IMR-90 (cell line): ENCODE data around the gene NDUFB10. TPM values are rescaled to one million over a fixed set of nuclear protein-coding genes. Genes with fewer than 3 reads are reported as not detected.
A peak's percentile ranks its signal among the peaks of the same experiment; 100 is the strongest.

ENCODE experiments used
- ATAC-seq: fragments of 200-7000 bp; cut with Tn5 transposase; 2 replicates; pipeline ENCODE4 v1.9.1; 2020; ENCODE audit warnings: low read depth, mild to moderate bottlenecking, moderate library complexity
- BruUV-seq: library from RNA; stranded (reverse); fragments of 400-500 nt; replicated peaks from 2 replicates; lab custom pipeline; 2021; lab: Mats Ljungman, UMichigan
- CTCF ChIA-PET: fragments of 300-600 bp; formaldehyde crosslinking; extraction: SDS; loops from one replicate; lab custom pipeline; 2021; ENCODE audit warnings: antibody characterized with exemption; lab: Yijun Ruan, JAX
- POLR2A ChIA-PET: fragments of 300-600 bp; sonication (Branson Sonifier 250); formaldehyde crosslinking; loops from one replicate; lab custom pipeline; 2022; ENCODE audit warnings: antibody characterized with exemption; ENCODE audit not compliant: unreplicated experiment; lab: Charles Lee
- DNase-seq: peaks from one replicate; pipeline ENCODE4 v3.0.0; 2013
- H2AFZ ChIP-seq: replicated peaks from 2 replicates; pipeline ENCODE3; 2013; ENCODE audit warnings: low read length, mild to moderate bottlenecking; ENCODE audit not compliant: poor library complexity
- H2AK5ac ChIP-seq: 2 replicates; pipeline ENCODE4 v1.6.1; 2013; ENCODE audit warnings: low read depth, low read length, inconsistent platforms
- H2AK9ac ChIP-seq: replicated peaks from 2 replicates; pipeline ENCODE3; 2013; ENCODE audit warnings: mild to moderate bottlenecking, low read depth, low read length, moderate library complexity; ENCODE audit not compliant: poor library complexity
- H2BK120ac ChIP-seq: 2 replicates; pipeline ENCODE4 v1.6.1; 2013; ENCODE audit warnings: low read depth, low read length, inconsistent platforms
- H2BK15ac ChIP-seq: 3 replicates; pipeline ENCODE4 v1.6.1; 2013; ENCODE audit warnings: low read depth, low read length, inconsistent platforms
- H2BK20ac ChIP-seq: 2 replicates; pipeline ENCODE4 v1.6.1; 2013; ENCODE audit warnings: low read depth, mild to moderate bottlenecking, inconsistent platforms, low read length, moderate library complexity
- H2BK5ac ChIP-seq: 2 replicates; pipeline ENCODE4 v1.6.1; 2013; ENCODE audit warnings: mild to moderate bottlenecking, low read depth, low read length, inconsistent platforms; ENCODE audit not compliant: poor library complexity, severe bottlenecking
- H3K14ac ChIP-seq: replicated peaks from 2 replicates; pipeline ENCODE4 v1.6.1; 2013; ENCODE audit warnings: low read depth, low read length, inconsistent platforms
- H3K18ac ChIP-seq: 2 replicates; pipeline ENCODE4 v1.6.1; 2013; ENCODE audit warnings: low read depth, low read length, control low read depth
- H3K23ac ChIP-seq: 2 replicates; pipeline ENCODE4 v1.6.1; 2013; ENCODE audit warnings: low read depth, low read length, inconsistent platforms
- H3K27ac ChIP-seq: 2 replicates; pipeline ENCODE4 v1.5.1; 2013; ENCODE audit warnings: mild to moderate bottlenecking, control low read depth, low read length; ENCODE audit not compliant: insufficient read depth
- H3K27me3 ChIP-seq: 2 replicates; pipeline ENCODE4 v1.6.1; 2013; ENCODE audit warnings: low read length; ENCODE audit not compliant: control insufficient read depth, insufficient read depth
- H3K36me3 ChIP-seq: 2 replicates; pipeline ENCODE4 v1.6.1; 2013; ENCODE audit warnings: low read length, mixed read lengths; ENCODE audit not compliant: control insufficient read depth, insufficient read depth
- H3K4ac ChIP-seq: 2 replicates; pipeline ENCODE4 v1.6.1; 2013; ENCODE audit warnings: low read depth, low read length, inconsistent platforms
- H3K4me1 ChIP-seq: 2 replicates; pipeline ENCODE4 v1.6.1; 2013; ENCODE audit warnings: low read length, mixed read lengths; ENCODE audit not compliant: control insufficient read depth, insufficient read depth
- H3K4me2 ChIP-seq: 2 replicates; pipeline ENCODE4 v1.6.1; 2013; ENCODE audit warnings: low read depth, mild to moderate bottlenecking, control low read depth, low read length, moderate library complexity
- H3K4me3 ChIP-seq: 2 replicates; pipeline ENCODE4 v1.5.1; 2013; ENCODE audit warnings: low read depth, mild to moderate bottlenecking, control low read depth, low read length, moderate library complexity; ENCODE audit not compliant: insufficient read depth
- H3K56ac ChIP-seq: 2 replicates; pipeline ENCODE4 v1.6.1; 2013; ENCODE audit warnings: low read length, inconsistent platforms; ENCODE audit not compliant: insufficient read depth; ENCODE audit errors: extremely low read depth
- H3K79me1 ChIP-seq, 2 experiments: 2 replicates each; pipeline ENCODE4 v1.6.1; 2013; ENCODE audit warnings: low read length in 2 of 2, inconsistent platforms in 1 of 2, low read depth in 1 of 2
- H3K9ac ChIP-seq: 2 replicates; pipeline ENCODE4 v1.6.1; 2013; ENCODE audit warnings: low read depth, low read length, control low read depth
- H3K9me1 ChIP-seq: 2 replicates; pipeline ENCODE4 v1.6.1; 2013; ENCODE audit warnings: low read length, inconsistent platforms; ENCODE audit not compliant: insufficient read depth
- H3K9me3 ChIP-seq: 2 replicates; pipeline ENCODE4 v1.6.1; 2013; ENCODE audit warnings: low read length; ENCODE audit not compliant: control insufficient read depth, insufficient read depth
- H4K20me1 ChIP-seq: 2 replicates; pipeline ENCODE4 v1.6.1; 2013; ENCODE audit warnings: low read length, inconsistent platforms; ENCODE audit not compliant: insufficient read depth
- H4K5ac ChIP-seq: 2 replicates; pipeline ENCODE4 v1.6.1; 2013; ENCODE audit warnings: mild to moderate bottlenecking, low read depth, low read length, control low read depth
- H4K8ac ChIP-seq, 2 experiments: 2 replicates each; pipeline ENCODE4 v1.6.1; 2013; ENCODE audit warnings: low read depth in 2 of 2, low read length in 2 of 2, control low read depth in 1 of 2, inconsistent platforms in 1 of 2
- H4K91ac ChIP-seq: 2 replicates; pipeline ENCODE4 v1.6.1; 2013; ENCODE audit warnings: low read depth, low read length, inconsistent platforms; ENCODE audit not compliant: insufficient read depth
- CEBPB ChIP-seq: IDR thresholded peaks from 2 replicates; pipeline ENCODE4 v1.6.1; 2012; ENCODE audit warnings: low read depth, low read length, improper control_type of control experiment
- CHD1 ChIP-seq: IDR thresholded peaks from 2 replicates; pipeline ENCODE4 v1.6.1; 2012; ENCODE audit warnings: low read depth, low read length, improper control_type of control experiment
- ELK1 ChIP-seq: fragments of 150-350 bp; IDR thresholded peaks from 2 replicates; pipeline ENCODE4 v1.6.1; 2016; ENCODE audit warnings: low read depth, mild to moderate bottlenecking, low read length, moderate library complexity, borderline replicate concordance
- FOS ChIP-seq: fragments of 150-350 bp; IDR thresholded peaks from 2 replicates; pipeline ENCODE4 v1.6.1; 2016; ENCODE audit warnings: low read depth, low read length
- MAFK ChIP-seq: IDR thresholded peaks from 2 replicates; pipeline ENCODE4 v1.6.1; 2012; ENCODE audit warnings: low read depth, low read length, improper control_type of control experiment
- NFE2L2 ChIP-seq: fragments of 150-350 bp; IDR thresholded peaks from 2 replicates; pipeline ENCODE4 v1.6.1; 2016; ENCODE audit warnings: low read depth, mild to moderate bottlenecking, low read length
- POLR2A ChIP-seq: IDR thresholded peaks from 2 replicates; pipeline ENCODE4 v1.6.1; 2012; ENCODE audit warnings: mild to moderate bottlenecking, low read depth, low read length
- RAD21 ChIP-seq: IDR thresholded peaks from 2 replicates; pipeline ENCODE4 v1.6.1; 2012; ENCODE audit warnings: low read length, improper control_type of control experiment
- SMC3 ChIP-seq: fragments of 150-350 bp; IDR thresholded peaks from 2 replicates; pipeline ENCODE4 v1.6.1; 2016; ENCODE audit warnings: low read depth, mild to moderate bottlenecking, antibody characterized with exemption, low read length, moderate library complexity
- USF2 ChIP-seq: fragments of 150-350 bp; IDR thresholded peaks from 2 replicates; pipeline ENCODE4 v1.6.1; 2017; ENCODE audit warnings: mild to moderate bottlenecking, antibody characterized with exemption, low read length, low read depth
- WGBS, 2 experiments: methylation state at CpG; one replicate each; pipeline versions ENCODE4 v1.1.5 to v1.1.7; 2013; ENCODE audit warnings: missing lambda C conversion rate in 2 of 2; ENCODE audit not compliant: insufficient read length in 1 of 2; ENCODE audit errors: extremely low coverage in 2 of 2; 5-methylcytosine and 5-hydroxymethylcytosine counted together
- dilution Hi-C: fragments of 300-500 bp; cut with HindIII; formaldehyde crosslinking; loops from one replicate; pipeline ENCODE4 v1.14.3; 2018; ENCODE audit warnings: low sequenced_read_pairs; ENCODE audit not compliant: unreplicated experiment
- in situ Hi-C: fragments of 300-500 bp; cut with MboI; formaldehyde crosslinking; loops from 3 replicates; pipeline ENCODE4 v1.14.3; 2019; ENCODE audit warnings: low sequenced_read_pairs, inconsistent platforms, mixed read lengths
- intact Hi-C: fragments of 100-400 bp; cut with micrococcal nuclease; formaldehyde crosslinking; loops from 2 replicates; pipeline ENCODE4 v1.10.0; 2022
- polyA plus RNA-seq, 3 experiments: library from polyadenylated mRNA; depleted of rRNA; stranded (reverse); fragments of >200 nt; gene quantifications; 2 replicates each; pipeline ENCODE4 v1.2.3, GENCODE V29; 2012; ENCODE audit warnings: low replicate concordance in 1 of 3
- total RNA-seq: library from RNA; depleted of rRNA; stranded (reverse); fragments of >200 nt; gene quantifications from 2 replicates; pipeline ENCODE4 v1.2.3, GENCODE V29; 2012

NDUFB10 gene
- total and polyA plus RNA-seq, 2 of the 4 experiments (the other 2 are of a cell fraction) = 189 to 220 TPM

GRCh38 chr16:1976951-1977874 lies 17.9 kb downstream of the NDUFB10 start:
- H2BK120ac ChIP-seq = no peak overlapping the region
- H2AFZ ChIP-seq = no peak overlapping the region
- TSS peak; percentile 38 for BruUV-seq
- H4K20me1 ChIP-seq = no peaks in the 10 kb centered on the region; the same call in 1 of the 2 replicates
- dilution Hi-C loops = no loop called here
- ChIA-PET POLR2A (no interaction called here), CTCF (no interaction called here)
- in situ Hi-C loops = no loop called here
- no peak overlapping the region for H3K4me3 ChIP-seq
- H3K36me3 ChIP-seq = peaks cover 48% of the 10 kb centered on the region
- H3K56ac ChIP-seq = no peak overlapping the region
- H3K9me3 ChIP-seq = no peaks in the 10 kb centered on the region
- no peak overlapping the region for H4K91ac ChIP-seq
- no peak overlapping the region for H3K4ac ChIP-seq
- no peak overlapping the region for H3K9ac ChIP-seq
- H3K9me1 ChIP-seq = no peaks in the 10 kb centered on the region
- no peak overlapping the region for H2BK5ac ChIP-seq
- no peak overlapping the region for H4K5ac ChIP-seq
- no peak overlapping the region for H2BK20ac ChIP-seq
- no peak overlapping the region for H2AK9ac ChIP-seq
- no peak overlapping the region for H2AK5ac ChIP-seq
- 94% methylated on average over 16 of the region's 33 CpGs; no CpG with 5 or more reads in 1 of the 2 experiments for WGBS, 2 experiments
- no peak for ATAC-seq
- no peak overlapping the region for H3K27ac ChIP-seq
- peaks cover 3% of the 10 kb centered on the region; the same call in 1 of the 2 replicates for H3K4me1 ChIP-seq
- intact Hi-C loops = no loop called here
- no peak overlapping the region for H4K8ac ChIP-seq
- no peak overlapping the region for H3K4me2 ChIP-seq
- H3K14ac ChIP-seq = no peak overlapping the region
- TF ChIP-seq RAD21 = no peak
- TF ChIP-seq CHD1 = no peak
- TF ChIP-seq MAFK = no peak
- no peak for TF ChIP-seq SMC3
- no peak for TF ChIP-seq CEBPB
- no peak for TF ChIP-seq FOS
- no peak for TF ChIP-seq USF2
- no peak for TF ChIP-seq NFE2L2
- TF ChIP-seq ELK1 = no peak
- no peak for TF ChIP-seq POLR2A
- H3K27me3 ChIP-seq = peaks cover 25% of the 10 kb centered on the region; the same call in 1 of the 2 replicates
- no peak overlapping the region for H2BK15ac ChIP-seq
- peaks cover 0 to 20% of the 10 kb centered on the region in 2 experiments; a peak in 1 of 4 replicates for H3K79me1 ChIP-seq
- no peak overlapping the region for H3K23ac ChIP-seq
- no peak for DNase-seq
- no peak overlapping the region for H3K18ac ChIP-seq
